A549 (cell line): ENCODE data around the gene TBC1D24. TPM values are rescaled to one million over a fixed set of nuclear protein-coding genes. Genes with fewer than 3 reads are reported as not detected.

Source experiments
- ATAC-seq, 2 experiments: fragments of 200-7000 bp in 1 of 2; fragments of >200 bp in 1 of 2; cut with Nextera tagmentation in 1 of 2; cut with Tn5 transposase in 1 of 2; 3 replicates each; pipeline versions ENCODE4 v1.8.0 to v1.9.1; 2018 to 2020; ENCODE audit warnings: mild to moderate bottlenecking in 1 of 2, moderate library complexity in 1 of 2
- CTCF ChIA-PET: fragments of 300-600 bp; sonication (Branson Sonifier 250); formaldehyde crosslinking; extraction: SDS; loops from one replicate; lab custom pipeline; 2021; ENCODE audit warnings: antibody characterized with exemption, inconsistent platforms; lab: Yijun Ruan, JAX
- POLR2A ChIA-PET: fragments of 350-600 bp; formaldehyde crosslinking; extraction: SDS; loops from one replicate; lab custom pipeline; 2021; ENCODE audit warnings: antibody characterized with exemption, inconsistent platforms; lab: Yijun Ruan, JAX
- DNase-seq, 2 experiments: peaks; one replicate each; pipeline versions ENCODE4 v3.0.0 to v3.0.0-alpha.2; 2011 to 2016; ENCODE audit warnings: low read depth in 1 of 2, low spot score in 1 of 2
- FAIRE-seq: peaks from 2 replicates; lab custom pipeline; 2011; peaks lifted over from hg19 to GRCh38; lab: Jason Lieb, UNC
- H3K27ac ChIP-seq, 2 experiments: fragments of >200 bp; sonication (Bioruptor Twin); formaldehyde crosslinking; 3 replicates each; pipeline ENCODE4 v1.5.1; 2016 to 2017
- H3K4me1 ChIP-seq: fragments of >200 bp; sonication (Bioruptor Twin); formaldehyde crosslinking; 3 replicates; pipeline ENCODE4 v1.6.1; 2016
- H3K4me2 ChIP-seq: fragments of >200 bp; sonication (Bioruptor Twin); formaldehyde crosslinking; 3 replicates; pipeline ENCODE4 v1.6.1; 2016
- H3K4me3 ChIP-seq: fragments of >200 bp; sonication (Bioruptor Twin); formaldehyde crosslinking; 3 replicates; pipeline ENCODE4 v1.5.1; 2016
- H3K9me3 ChIP-seq: fragments of >200 bp; sonication (Bioruptor Twin); formaldehyde crosslinking; 3 replicates; pipeline ENCODE4 v1.6.1; 2016
- ATOH8 ChIP-seq: fragments of 250-450 bp; sonication (Bioruptor Pico); IDR thresholded peaks from 2 replicates; pipeline ENCODE4 v1.5.0; 2020; ENCODE audit warnings: low read depth, mild to moderate bottlenecking, moderate library complexity
- CEBPB ChIP-seq, 2 experiments: fragments of >200 bp in 1 of 2; sonication (Bioruptor Twin) in 1 of 2; formaldehyde crosslinking in 1 of 2; IDR thresholded peaks; 2 replicates each; pipeline ENCODE4 v1.6.1; 2012 to 2016
- CTCF ChIP-seq: fragments of >200 bp; sonication (Bioruptor Twin); formaldehyde crosslinking; IDR thresholded peaks from 3 replicates; pipeline ENCODE4 v1.5.1; 2016
- E2F6 ChIP-seq: IDR thresholded peaks from 2 replicates; pipeline ENCODE4 v1.6.1; 2012; ENCODE audit warnings: low read depth, borderline replicate concordance
- EHMT2 ChIP-seq: fragments of 200-600 bp; sonication (generic); IDR thresholded peaks from 2 replicates; pipeline ENCODE4 v1.6.1; 2016; ENCODE audit warnings: antibody characterized with exemption, low read depth, mild to moderate bottlenecking, moderate library complexity
- ELK1 ChIP-seq: fragments of 150-350 bp; IDR thresholded peaks from 2 replicates; pipeline ENCODE4 v1.6.1; 2014; ENCODE audit warnings: low read depth, mild to moderate bottlenecking, low read length
- ESRRA ChIP-seq: fragments of 150-350 bp; IDR thresholded peaks from 2 replicates; pipeline ENCODE4 v1.6.1; 2014; ENCODE audit warnings: mild to moderate bottlenecking, low read length, borderline replicate concordance
- FOSB ChIP-seq: fragments of 250-450 bp; sonication (Bioruptor Pico); IDR thresholded peaks from 2 replicates; pipeline ENCODE4 v1.5.0; 2020; ENCODE audit warnings: mild to moderate bottlenecking, moderate library complexity
- FOSL2 ChIP-seq, 2 experiments: fragments of 450-650 bp in 1 of 2; fragments of >200 bp in 1 of 2; sonication (Bioruptor Twin) in 1 of 2; formaldehyde crosslinking; IDR thresholded peaks; 2 replicates each; pipeline versions ENCODE4 v1.5.0 to v1.6.1; 2016 to 2020; ENCODE audit warnings: mild to moderate bottlenecking in 1 of 2, moderate library complexity in 1 of 2
- FOXS1 ChIP-seq: fragments of 250-450 bp; sonication (Bioruptor Pico); IDR thresholded peaks from 2 replicates; pipeline ENCODE4 v1.5.0; 2020; ENCODE audit warnings: mild to moderate bottlenecking, moderate library complexity
- HDAC2 ChIP-seq: fragments of 200-600 bp; sonication (generic); IDR thresholded peaks from 2 replicates; pipeline ENCODE4 v1.6.1; 2016
- HES2 ChIP-seq: fragments of >200 bp; sonication (Bioruptor Twin); formaldehyde crosslinking; IDR thresholded peaks from 2 replicates; pipeline ENCODE4 v1.6.1; 2016
- HOXB13 ChIP-seq: fragments of 250-450 bp; sonication (Bioruptor Pico); IDR thresholded peaks from 2 replicates; pipeline ENCODE4 v1.5.0; 2020; ENCODE audit warnings: low read depth, mild to moderate bottlenecking, moderate library complexity
- HOXB5 ChIP-seq: fragments of 250-450 bp; sonication (Bioruptor Pico); IDR thresholded peaks from 2 replicates; pipeline ENCODE4 v1.5.0; 2020; ENCODE audit warnings: mild to moderate bottlenecking, moderate library complexity
- MAX ChIP-seq: IDR thresholded peaks from 2 replicates; pipeline ENCODE4 v1.6.1; 2012
- NFE2L2 ChIP-seq: fragments of 150-350 bp; conservative IDR thresholded peaks from 2 replicates; pipeline ENCODE4 v1.6.1; 2014; ENCODE audit warnings: low read length
- RCOR1 ChIP-seq: fragments of 150-350 bp; IDR thresholded peaks from 2 replicates; pipeline ENCODE4 v1.6.1; 2014; ENCODE audit warnings: antibody characterized with exemption, low read length, low read depth
- REST ChIP-seq: fragments of 200-600 bp; sonication (generic); IDR thresholded peaks from 2 replicates; pipeline ENCODE4 v1.6.1; 2016; ENCODE audit warnings: antibody characterized with exemption, mild to moderate bottlenecking, moderate library complexity
- ZC3H11A ChIP-seq: fragments of 450-650 bp; IDR thresholded peaks from 2 replicates; pipeline ENCODE4 v1.6.1; 2014; ENCODE audit warnings: antibody characterized with exemption, mild to moderate bottlenecking
- WGBS: methylation state at CpG from one replicate; pipeline ENCODE4 v1.1.6; 2017; ENCODE audit errors: missing lambda C conversion rate; 5-methylcytosine and 5-hydroxymethylcytosine counted together
- polyA plus RNA-seq, 4 experiments: library from polyadenylated mRNA; depleted of rRNA in 3 of 4; stranded (reverse); fragments of >200 nt; fragmentation: RNase III in 1 of 4; extraction: RNeasy Plus Mini Kit Qiagen cat#74134 plus additional on column Dnase treatment in 1 of 4; gene quantifications; 2 replicates in 3 of 4; 3 replicates in 1 of 4; pipeline ENCODE4 v1.2.3, GENCODE V29; 2011 to 2017

The TBC1D24 gene
- polyA plus RNA-seq, 2 of the 4 experiments (the other 2 are of a cell fraction), result 4.2 to 7.3 TPM

GRCh38 chr16:2432286-2432685 lies 42.6 kb upstream of the TBC1D24 start:
- Histone ChIP-seq H3K4me3 (no peak overlapping the region), H3K4me2 (no peak overlapping the region), H3K27ac (no peak overlapping the region), H3K9me3 (no peaks in the 10 kb centered on the region), H3K4me1 (peaks cover 17% of the 10 kb centered on the region; the same call in 2 of the 3 replicates)
- DNase-seq (no peak), ATAC-seq (no peak), FAIRE-seq (no peak)
- TF ChIP-seq E2F6, result no peak
- no peak for TF ChIP-seq FOSB (CRISPR knock-in tag)
- TF ChIP-seq ATOH8 (CRISPR knock-in tag), result no peak
- TF ChIP-seq HES2, result no peak
- no peak for TF ChIP-seq MAX
- no peak for TF ChIP-seq HOXB5 (CRISPR knock-in tag)
- no peak for TF ChIP-seq ZC3H11A
- no peak for TF ChIP-seq NFE2L2
- no peak for TF ChIP-seq RCOR1
- no peak for TF ChIP-seq REST
- TF ChIP-seq ELK1, result no peak
- no peak for TF ChIP-seq CTCF
- TF ChIP-seq CEBPB (IDR thresholded peaks at IDR 0.05), result no peak
- no peak for TF ChIP-seq FOXS1 (CRISPR knock-in tag)
- TF ChIP-seq HDAC2, result no peak
- TF ChIP-seq EHMT2, result no peak
- no peak for TF ChIP-seq FOSL2 (IDR thresholded peaks at IDR 0.05)
- no peak for TF ChIP-seq FOSL2 (CRISPR knock-in tag; IDR thresholded peaks at IDR 0.05)
- TF ChIP-seq ESRRA, result no peak
- no peak for TF ChIP-seq HOXB13 (CRISPR knock-in tag)
- ChIA-PET POLR2A (no interaction called here), CTCF (interaction anchor here (0.8 to 1.7 kb wide), 2 partner anchors 10 to 69 kb away, joined by 3 to 8 read pairs; no protein-coding TSS in a partner anchor)
- WGBS, result 96% methylated on average over 6 of the region's 6 CpGs
